ENCODE measurements around the gene SCAMP2.

Gene SCAMP2

GRCh38 chr15:74857671-74858368, 15.3 kb downstream of the SCAMP2 start:
- no peak for DNase-seq

- DNase-seq, result no peak
Measured at GRCh38 chr15:74857082-74857655, 16.0 kb downstream of the SCAMP2 start.

- DNase-seq, result no peak
Measured at GRCh38 chr15:74856537-74856936, 16.6 kb downstream of the SCAMP2 start.

GRCh38 chr15:74855857-74856256, 17.3 kb downstream of the SCAMP2 start:
- no peak for DNase-seq

- DNase-seq, result no peak
Measured at GRCh38 chr15:74854453-74855022, 18.6 kb downstream of the SCAMP2 start.

GRCh38 chr15:74851960-74852359, 21.2 kb downstream of the SCAMP2 start:
- DNase-seq, result no peak

GRCh38 chr15:74850393-74850792, 22.8 kb downstream of the SCAMP2 start:
- DNase-seq, result no peak

- no peak for DNase-seq
Measured at GRCh38 chr15:74847432-74847831, 25.7 kb downstream of the SCAMP2 start.

- no peak for DNase-seq
Measured at GRCh38 chr15:74845581-74845980, 27.6 kb downstream of the SCAMP2 start.

GRCh38 chr15:74845208-74845568, 28.0 kb downstream of the SCAMP2 start:
- no peak for DNase-seq

GRCh38 chr15:74844319-74845207, 28.6 kb downstream of the SCAMP2 start:
- DNase-seq, result no peak

- DNase-seq, result no peak
Measured at GRCh38 chr15:74843891-74844299, 29.3 kb downstream of the SCAMP2 start.

- DNase-seq, result no peak
Measured at GRCh38 chr15:74843445-74843828, 29.7 kb downstream of the SCAMP2 start.

GRCh38 chr15:74842581-74843444, 30.4 kb downstream of the SCAMP2 start, which contains the start of gene ULK3:
Gene ULK3, minus strand, starts transcription at chr15:74843156. Its CDS starts 51 bp downstream, at chr15:74843105.
- DNase-seq, result peak; percentile 89

- no peak for DNase-seq
Measured at GRCh38 chr15:74841891-74842373, 31.2 kb downstream of the SCAMP2 start.

GRCh38 chr15:74840851-74841775, 32.1 kb downstream of the SCAMP2 start:
- DNase-seq, result no peak

- no peak for DNase-seq
Measured at GRCh38 chr15:74839526-74840395, 33.4 kb downstream of the SCAMP2 start.

GRCh38 chr15:74838746-74839525, 34.2 kb downstream of the SCAMP2 start:
- no peak for DNase-seq

- DNase-seq, result no peak
Measured at GRCh38 chr15:74838137-74838516, 35.0 kb downstream of the SCAMP2 start.

All from left hindlimb (tissue), 1 donor.